H1 (cell line): Measurements from ENCODE around the gene GPR176.
A peak's percentile ranks its signal among the peaks of the same experiment; 100 is the strongest.

Experiments used
- BACH1 ChIP-seq: IDR thresholded peaks from 2 replicates; pipeline ENCODE4 v1.6.1; 2012; ENCODE audit warnings: low read length, improper control_type of control experiment
- CHD1 ChIP-seq: IDR thresholded peaks from 2 replicates; pipeline ENCODE4 v1.6.1; 2012; ENCODE audit warnings: low read depth, low read length, improper control_type of control experiment
- EZH2 ChIP-seq: fragments of 200-600 bp; sonication (generic); IDR thresholded peaks from 2 replicates; pipeline ENCODE4 v1.7.1; 2012; ENCODE audit warnings: low read depth, mild to moderate bottlenecking, moderate library complexity, low read length, inconsistent platforms; ENCODE audit not compliant: severe bottlenecking
- GABPA ChIP-seq: IDR thresholded peaks from 2 replicates; pipeline ENCODE4 v1.6.1; 2011; ENCODE audit warnings: mild to moderate bottlenecking, low read length, moderate library complexity, borderline replicate concordance; ENCODE audit not compliant: insufficient read depth
- KDM5A ChIP-seq: fragments of 200-600 bp; IDR thresholded peaks from 2 replicates; pipeline ENCODE4 v1.7.1; 2012; ENCODE audit warnings: mild to moderate bottlenecking, low read length, inconsistent platforms, mixed read lengths
- PHF8 ChIP-seq: fragments of 200-600 bp; sonication (generic); conservative IDR thresholded peaks from 2 replicates; pipeline ENCODE4 v1.7.1; 2012; ENCODE audit warnings: low read depth, mild to moderate bottlenecking, inconsistent platforms, low read length, moderate library complexity
- POLR2A ChIP-seq, 2 experiments: IDR thresholded peaks; 1 replicate in 1 of 2; 2 replicates in 1 of 2; pipeline ENCODE4 v1.6.1; 2011; ENCODE audit warnings: low read depth in 2 of 2, low read length in 2 of 2, mild to moderate bottlenecking in 2 of 2; ENCODE audit errors: control extremely low read depth in 1 of 2
- SAP30 ChIP-seq: fragments of 300-600 bp; sonication (generic); IDR thresholded peaks from 2 replicates; pipeline ENCODE4 v1.7.1; 2012; ENCODE audit warnings: low read length, moderate library complexity, mild to moderate bottlenecking, inconsistent platforms; ENCODE audit not compliant: insufficient read depth, insufficient replicate concordance
- SP1 ChIP-seq: IDR thresholded peaks from 2 replicates; pipeline ENCODE4 v1.6.1; 2011; ENCODE audit warnings: low read depth, low read length
- SP2 ChIP-seq: IDR thresholded peaks from 2 replicates; pipeline ENCODE4 v1.6.1; 2012; ENCODE audit warnings: mild to moderate bottlenecking, low read length, inconsistent platforms
- TEAD4 ChIP-seq: IDR thresholded peaks from 2 replicates; pipeline ENCODE4 v1.6.1; 2012; ENCODE audit warnings: low read depth, low read length, inconsistent platforms, mixed read lengths
- TF ChIP-seq, protein P1 (sequence below), 3 experiments: IDR thresholded peaks; 1 replicate in 2 of 3; 2 replicates in 1 of 3; pipeline versions ENCODE4 v1.5.1 to v1.6.1; 2011; ENCODE audit warnings: low read length in 3 of 3, mild to moderate bottlenecking in 3 of 3, inconsistent platforms in 2 of 3, low read depth in 1 of 3, moderate library complexity in 1 of 3; ENCODE audit not compliant: insufficient read depth in 1 of 3; ENCODE audit errors: control extremely low read depth in 1 of 3
- TF ChIP-seq, protein P2 (sequence below): IDR thresholded peaks from 2 replicates; pipeline ENCODE4 v1.6.1; 2011; ENCODE audit warnings: low read length, improper control_type of control experiment

DNA sequence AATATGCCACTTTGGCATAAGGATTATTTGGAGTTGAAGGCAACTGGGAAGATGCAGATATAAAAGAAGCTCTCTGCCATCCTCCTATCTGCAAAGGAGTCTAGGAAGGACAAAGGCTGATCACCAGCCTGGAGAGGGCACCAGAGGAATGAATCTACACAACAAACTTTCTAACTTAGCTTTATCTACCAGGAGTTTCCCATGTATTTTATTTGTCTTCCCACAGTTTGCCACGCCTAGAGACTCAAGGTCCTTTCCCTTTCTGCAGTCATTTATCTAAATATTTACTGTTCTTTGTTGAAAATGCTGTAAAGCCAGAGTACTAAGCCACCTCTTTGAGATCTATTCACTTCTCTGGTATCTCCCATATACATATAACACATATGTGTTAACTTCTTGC is 32.2 kb downstream of the GPR176 start:
- TF ChIP-seq, protein P1, sequence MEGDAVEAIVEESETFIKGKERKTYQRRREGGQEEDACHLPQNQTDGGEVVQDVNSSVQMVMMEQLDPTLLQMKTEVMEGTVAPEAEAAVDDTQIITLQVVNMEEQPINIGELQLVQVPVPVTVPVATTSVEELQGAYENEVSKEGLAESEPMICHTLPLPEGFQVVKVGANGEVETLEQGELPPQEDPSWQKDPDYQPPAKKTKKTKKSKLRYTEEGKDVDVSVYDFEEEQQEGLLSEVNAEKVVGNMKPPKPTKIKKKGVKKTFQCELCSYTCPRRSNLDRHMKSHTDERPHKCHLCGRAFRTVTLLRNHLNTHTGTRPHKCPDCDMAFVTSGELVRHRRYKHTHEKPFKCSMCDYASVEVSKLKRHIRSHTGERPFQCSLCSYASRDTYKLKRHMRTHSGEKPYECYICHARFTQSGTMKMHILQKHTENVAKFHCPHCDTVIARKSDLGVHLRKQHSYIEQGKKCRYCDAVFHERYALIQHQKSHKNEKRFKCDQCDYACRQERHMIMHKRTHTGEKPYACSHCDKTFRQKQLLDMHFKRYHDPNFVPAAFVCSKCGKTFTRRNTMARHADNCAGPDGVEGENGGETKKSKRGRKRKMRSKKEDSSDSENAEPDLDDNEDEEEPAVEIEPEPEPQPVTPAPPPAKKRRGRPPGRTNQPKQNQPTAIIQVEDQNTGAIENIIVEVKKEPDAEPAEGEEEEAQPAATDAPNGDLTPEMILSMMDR (IDR thresholded peaks at IDR 0.05; ENCODE audit: control extremely low read depth in 1 of 3, insufficient read depth in 1 of 3, low read depth in 1 of 3, low read length in 3 of 3) = peak in 2 of 3 experiments; percentile 8 to 39; a peak in 2 of 4 replicates
- TF ChIP-seq GABPA = no peak
- no peak for TF ChIP-seq SP2
- TF ChIP-seq BACH1 = no peak
- no peak for TF ChIP-seq KDM5A
- TF ChIP-seq EZH2 = no peak
- TF ChIP-seq PHF8 = no peak
- TF ChIP-seq, protein P2, sequence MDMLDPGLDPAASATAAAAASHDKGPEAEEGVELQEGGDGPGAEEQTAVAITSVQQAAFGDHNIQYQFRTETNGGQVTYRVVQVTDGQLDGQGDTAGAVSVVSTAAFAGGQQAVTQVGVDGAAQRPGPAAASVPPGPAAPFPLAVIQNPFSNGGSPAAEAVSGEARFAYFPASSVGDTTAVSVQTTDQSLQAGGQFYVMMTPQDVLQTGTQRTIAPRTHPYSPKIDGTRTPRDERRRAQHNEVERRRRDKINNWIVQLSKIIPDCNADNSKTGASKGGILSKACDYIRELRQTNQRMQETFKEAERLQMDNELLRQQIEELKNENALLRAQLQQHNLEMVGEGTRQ = no peak
- TF ChIP-seq POLR2A (IDR thresholded peaks at IDR 0.05; ENCODE audit: control extremely low read depth in 1 of 2, low read depth in 2 of 2, low read length in 2 of 2) = peak in 1 of 2 experiments; percentile 87; a peak in 2 of 3 replicates
- no peak for TF ChIP-seq TEAD4
- no peak for TF ChIP-seq CHD1
- TF ChIP-seq SAP30 = no peak
- TF ChIP-seq SP1 = no peak
